Lower leg skin (tissue), 3 donors: ENCODE data around the gene METRN.

ENCODE experiments used
- POLR2A ChIP-seq, 2 donors: fragments of 450-650 bp; IDR thresholded peaks; one replicate each; pipeline ENCODE4 v1.6.1; 2016 to 2017; ENCODE audit warnings: antibody characterized with exemption in 2 of 2, mild to moderate bottlenecking in 1 of 2, moderate library complexity in 1 of 2
- TF ChIP-seq, protein P1 (sequence below), 3 donors: fragments of 450-650 bp; IDR thresholded peaks; one replicate each; pipeline ENCODE4 v1.5.1; 2016; ENCODE audit warnings: antibody characterized with exemption in 3 of 3, mild to moderate bottlenecking in 3 of 3, moderate library complexity in 2 of 3

GRCh38 chr16:668519-669171, 46.3 kb upstream of the METRN start:
- TF ChIP-seq, protein P1, sequence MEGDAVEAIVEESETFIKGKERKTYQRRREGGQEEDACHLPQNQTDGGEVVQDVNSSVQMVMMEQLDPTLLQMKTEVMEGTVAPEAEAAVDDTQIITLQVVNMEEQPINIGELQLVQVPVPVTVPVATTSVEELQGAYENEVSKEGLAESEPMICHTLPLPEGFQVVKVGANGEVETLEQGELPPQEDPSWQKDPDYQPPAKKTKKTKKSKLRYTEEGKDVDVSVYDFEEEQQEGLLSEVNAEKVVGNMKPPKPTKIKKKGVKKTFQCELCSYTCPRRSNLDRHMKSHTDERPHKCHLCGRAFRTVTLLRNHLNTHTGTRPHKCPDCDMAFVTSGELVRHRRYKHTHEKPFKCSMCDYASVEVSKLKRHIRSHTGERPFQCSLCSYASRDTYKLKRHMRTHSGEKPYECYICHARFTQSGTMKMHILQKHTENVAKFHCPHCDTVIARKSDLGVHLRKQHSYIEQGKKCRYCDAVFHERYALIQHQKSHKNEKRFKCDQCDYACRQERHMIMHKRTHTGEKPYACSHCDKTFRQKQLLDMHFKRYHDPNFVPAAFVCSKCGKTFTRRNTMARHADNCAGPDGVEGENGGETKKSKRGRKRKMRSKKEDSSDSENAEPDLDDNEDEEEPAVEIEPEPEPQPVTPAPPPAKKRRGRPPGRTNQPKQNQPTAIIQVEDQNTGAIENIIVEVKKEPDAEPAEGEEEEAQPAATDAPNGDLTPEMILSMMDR (IDR thresholded peaks at IDR 0.05), result no peak
- no peak for TF ChIP-seq POLR2A (IDR thresholded peaks at IDR 0.05)
